ENCODE data around the gene CFDP1. TPM values are rescaled to one million over a fixed set of nuclear protein-coding genes. Genes with fewer than 3 reads are reported as not detected.

The CFDP1 gene
- polyA plus RNA-seq, 1 donor (not counting 4 experiments of a cell fraction or from before 2014, with no cell fraction given) = 42.1 TPM

DNA sequence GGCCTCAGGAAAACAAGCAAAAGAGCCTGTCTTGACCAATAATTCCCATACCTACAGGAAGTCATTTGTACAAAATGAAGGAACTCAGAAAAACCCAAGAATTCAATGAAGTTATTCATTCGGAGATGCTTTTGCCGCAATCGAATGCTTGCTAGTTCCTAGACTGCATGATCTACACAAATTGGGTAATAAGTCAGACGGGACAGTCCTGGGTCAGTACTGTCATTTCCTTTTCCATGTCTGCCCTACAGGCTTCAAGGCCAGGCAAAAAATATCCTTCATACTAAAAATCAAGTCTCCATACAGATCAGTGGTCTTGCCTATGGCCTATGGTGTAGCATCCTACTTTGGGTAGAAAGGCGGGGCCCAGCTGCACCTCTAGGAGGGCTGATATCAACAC, 71.4 kb downstream of the CFDP1 start:
- TF ChIP-seq EZH2 (IDR thresholded peaks at IDR 0.05; ENCODE audit: low read length) = no peak
- TF ChIP-seq, protein P1, sequence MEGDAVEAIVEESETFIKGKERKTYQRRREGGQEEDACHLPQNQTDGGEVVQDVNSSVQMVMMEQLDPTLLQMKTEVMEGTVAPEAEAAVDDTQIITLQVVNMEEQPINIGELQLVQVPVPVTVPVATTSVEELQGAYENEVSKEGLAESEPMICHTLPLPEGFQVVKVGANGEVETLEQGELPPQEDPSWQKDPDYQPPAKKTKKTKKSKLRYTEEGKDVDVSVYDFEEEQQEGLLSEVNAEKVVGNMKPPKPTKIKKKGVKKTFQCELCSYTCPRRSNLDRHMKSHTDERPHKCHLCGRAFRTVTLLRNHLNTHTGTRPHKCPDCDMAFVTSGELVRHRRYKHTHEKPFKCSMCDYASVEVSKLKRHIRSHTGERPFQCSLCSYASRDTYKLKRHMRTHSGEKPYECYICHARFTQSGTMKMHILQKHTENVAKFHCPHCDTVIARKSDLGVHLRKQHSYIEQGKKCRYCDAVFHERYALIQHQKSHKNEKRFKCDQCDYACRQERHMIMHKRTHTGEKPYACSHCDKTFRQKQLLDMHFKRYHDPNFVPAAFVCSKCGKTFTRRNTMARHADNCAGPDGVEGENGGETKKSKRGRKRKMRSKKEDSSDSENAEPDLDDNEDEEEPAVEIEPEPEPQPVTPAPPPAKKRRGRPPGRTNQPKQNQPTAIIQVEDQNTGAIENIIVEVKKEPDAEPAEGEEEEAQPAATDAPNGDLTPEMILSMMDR (optimal IDR thresholded peaks at IDR 0.05 in 1 of 3, IDR thresholded peaks at IDR 0.05 in 1 of 3, conservative IDR thresholded peaks at IDR 0.05 in 1 of 3; ENCODE audit: extremely low read depth in 1 of 3, insufficient read depth in 2 of 3, low read length in 3 of 3) = no peak
- Histone ChIP-seq H3K79me2 (ENCODE audit: control insufficient read depth, insufficient read depth, low read length) (no peaks in the 10 kb centered on the region), H3K27me3 (ENCODE audit: control insufficient read depth, extremely low read depth, insufficient read depth, low read length) (no peaks in the 10 kb centered on the region), H3K27ac (ENCODE audit: control insufficient read depth, insufficient read depth, low read length) (no peak overlapping the region), H4K20me1 (ENCODE audit: control insufficient read depth, extremely low read depth, insufficient read depth, low read length) (no peaks in the 10 kb centered on the region), H2AFZ (ENCODE audit: control insufficient read depth, low read length) (no peak overlapping the region), H3K9me1 (ENCODE audit: control insufficient read depth, extremely low read depth, insufficient read depth, low read length) (no peaks in the 10 kb centered on the region), H3K9ac (ENCODE audit: control insufficient read depth, extremely low read depth, insufficient read depth, low read length) (no peak overlapping the region), H3K9me3 (ENCODE audit: control insufficient read depth, low read depth, low read length) (no peaks in the 10 kb centered on the region), H3K36me3 (ENCODE audit: control insufficient read depth in 2 of 2, extremely low read depth in 1 of 2, insufficient read depth in 2 of 2, low read length in 2 of 2) (peaks cover 2 to 3% of the 10 kb centered on the region in 2 experiments), H3K4me3 (ENCODE audit: control insufficient read depth in 2 of 3, extremely low read depth in 1 of 3, insufficient read depth in 2 of 3, low read depth in 1 of 3, low read length in 3 of 3) (no peak overlapping the region), H3K4me1 (ENCODE audit: control insufficient read depth, extremely low read depth, insufficient read depth, low read length) (no peaks in the 10 kb centered on the region), H3K4me2 (ENCODE audit: control insufficient read depth, extremely low read depth, insufficient read depth, low read depth, low read length) (no peak overlapping the region)
- DNase-seq (ENCODE audit: low read depth, low spot score) = no peak
- dilution Hi-C loops (cut with MboI; ENCODE audit: extremely low pct_ligation_motif_present, low sequenced_read_pairs) = no loop called here
- FAIRE-seq = no peak

DNA sequence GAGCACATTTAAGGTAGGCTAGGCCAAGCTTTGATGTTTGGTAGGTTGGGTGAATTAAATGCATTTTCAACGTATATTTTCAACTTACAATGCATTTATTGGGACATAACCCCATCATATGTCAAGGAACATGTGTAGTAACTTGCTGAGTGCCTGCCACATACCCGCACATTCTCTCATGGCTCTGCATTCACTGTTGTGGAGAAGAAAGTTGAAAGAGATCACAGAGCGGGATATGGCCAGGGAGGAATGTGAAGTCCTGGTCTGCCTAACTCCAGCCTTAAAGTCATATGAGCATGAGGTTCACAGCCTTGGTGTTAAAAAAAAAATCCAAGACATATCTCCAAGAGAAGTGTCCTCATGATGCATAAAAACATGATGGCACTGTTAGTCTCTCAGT, 79.1 kb downstream of the CFDP1 start:
- no peak for DNase-seq (ENCODE audit: low read depth, low spot score)
- Histone ChIP-seq H3K9ac (ENCODE audit: control insufficient read depth, extremely low read depth, insufficient read depth, low read length) (no peak overlapping the region), H3K27ac (ENCODE audit: control insufficient read depth, insufficient read depth, low read length) (no peak overlapping the region), H3K36me3 (ENCODE audit: control insufficient read depth in 2 of 2, extremely low read depth in 1 of 2, insufficient read depth in 2 of 2, low read length in 2 of 2) (no peaks in the 10 kb centered on the region), H3K27me3 (ENCODE audit: control insufficient read depth, extremely low read depth, insufficient read depth, low read length) (no peaks in the 10 kb centered on the region), H4K20me1 (ENCODE audit: control insufficient read depth, extremely low read depth, insufficient read depth, low read length) (no peaks in the 10 kb centered on the region), H2AFZ (ENCODE audit: control insufficient read depth, low read length) (no peak overlapping the region), H3K4me3 (ENCODE audit: control insufficient read depth in 2 of 3, extremely low read depth in 1 of 3, insufficient read depth in 2 of 3, low read depth in 1 of 3, low read length in 3 of 3) (no peak overlapping the region), H3K4me2 (ENCODE audit: control insufficient read depth, extremely low read depth, insufficient read depth, low read depth, low read length) (no peak overlapping the region), H3K9me1 (ENCODE audit: control insufficient read depth, extremely low read depth, insufficient read depth, low read length) (no peaks in the 10 kb centered on the region), H3K9me3 (ENCODE audit: control insufficient read depth, low read depth, low read length) (no peaks in the 10 kb centered on the region), H3K79me2 (ENCODE audit: control insufficient read depth, insufficient read depth, low read length) (no peaks in the 10 kb centered on the region), H3K4me1 (ENCODE audit: control insufficient read depth, extremely low read depth, insufficient read depth, low read length) (peaks cover 8% of the 10 kb centered on the region)
- TF ChIP-seq, protein P1 (optimal IDR thresholded peaks at IDR 0.05 in 1 of 3, IDR thresholded peaks at IDR 0.05 in 1 of 3, conservative IDR thresholded peaks at IDR 0.05 in 1 of 3; ENCODE audit: extremely low read depth in 1 of 3, insufficient read depth in 2 of 3, low read length in 3 of 3) = no peak
- TF ChIP-seq EZH2 (IDR thresholded peaks at IDR 0.05; ENCODE audit: low read length) = no peak
- no peak for FAIRE-seq
- dilution Hi-C loops (cut with MboI; ENCODE audit: extremely low pct_ligation_motif_present, low sequenced_read_pairs) = no loop called here

Measured in keratinocyte (primary cell).